Nucleus accumbens (tissue), 56 donors: ENCODE data around the gene SERPINB7.

Experiments
- DNase-seq, 56 donors: peaks; one replicate each; lab custom pipeline; 2025; lab: John Stamatoyannopoulos, UW

Gene SERPINB7

DNA sequence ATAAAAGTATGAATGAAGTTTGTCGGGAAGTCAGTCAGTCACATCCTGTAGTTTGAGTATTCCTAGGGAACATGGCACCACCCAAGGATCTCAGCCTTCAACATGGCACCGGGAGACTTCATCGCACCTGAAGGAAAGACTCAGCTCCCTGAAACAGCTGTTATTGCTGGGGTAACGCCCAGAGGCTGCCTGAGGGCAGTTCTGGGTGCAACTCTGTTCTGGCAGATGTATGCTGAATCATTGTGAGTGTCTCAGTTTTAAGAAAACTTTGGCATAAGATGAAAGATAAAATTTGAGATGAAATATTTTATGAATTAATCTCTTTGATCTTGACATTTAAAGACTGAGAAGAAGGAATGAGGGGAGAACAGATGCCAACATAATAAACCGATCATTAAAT, 62.4 kb downstream of the SERPINB7 start:
- DNase-seq = no peak

DNA sequence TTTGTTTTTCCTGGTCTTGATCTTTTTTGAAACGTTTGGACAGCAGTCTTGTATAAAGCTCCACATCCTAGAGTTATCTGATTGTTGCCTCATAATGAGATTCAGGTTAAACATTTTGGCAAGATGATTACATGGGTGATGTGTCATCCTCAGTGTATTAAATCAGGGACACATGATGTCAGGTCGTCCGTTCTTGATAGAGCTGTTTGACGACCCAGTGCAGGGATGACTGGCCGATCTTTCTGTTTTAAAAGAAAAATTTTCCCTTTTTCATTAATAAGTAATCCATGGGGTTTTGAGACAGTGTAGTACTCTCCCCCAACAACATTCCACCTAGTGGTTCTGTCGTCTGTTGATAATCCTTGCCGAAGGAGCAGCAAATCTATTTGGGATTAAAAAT, 67.8 kb downstream of the SERPINB7 start:
- DNase-seq = no peak

DNA sequence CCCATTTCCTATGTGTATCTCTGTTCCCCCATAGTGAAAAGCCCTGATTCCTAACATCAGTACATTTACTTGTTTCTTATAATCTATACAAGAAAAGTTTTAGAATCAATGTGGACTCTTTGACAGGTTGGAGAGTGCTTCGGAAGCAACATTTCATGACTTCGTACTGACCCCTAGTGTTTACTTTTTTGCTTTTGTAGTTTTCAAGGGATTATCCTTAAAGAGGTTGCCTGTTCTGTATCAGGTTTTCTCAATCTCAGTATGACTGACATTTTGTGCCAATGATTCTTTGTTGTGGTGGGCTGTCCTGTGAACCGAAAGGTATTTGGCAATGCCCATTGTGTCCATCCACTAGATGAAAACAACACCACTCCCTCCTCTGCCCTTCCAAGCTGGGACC, 69.0 kb downstream of the SERPINB7 start:
- no peak for DNase-seq

DNA sequence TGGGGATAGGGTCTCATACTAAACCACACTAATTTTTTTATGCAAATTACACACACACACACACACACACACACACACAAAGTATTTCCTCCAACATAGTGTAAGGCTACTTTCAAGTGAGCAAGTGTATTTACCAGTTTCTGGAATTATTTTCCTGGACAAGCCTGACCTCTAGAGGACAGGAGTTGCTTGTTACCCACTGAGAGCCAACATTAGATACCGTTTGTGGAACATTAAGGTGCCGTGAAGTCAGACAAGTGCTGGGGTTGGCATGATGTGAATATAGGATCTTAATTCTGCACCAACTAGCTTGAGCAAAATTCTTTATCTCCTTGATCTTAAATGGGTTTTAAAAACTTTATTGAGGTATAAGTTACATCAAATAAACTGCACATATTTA, 72.9 kb downstream of the SERPINB7 start:
- DNase-seq = no peak

DNA sequence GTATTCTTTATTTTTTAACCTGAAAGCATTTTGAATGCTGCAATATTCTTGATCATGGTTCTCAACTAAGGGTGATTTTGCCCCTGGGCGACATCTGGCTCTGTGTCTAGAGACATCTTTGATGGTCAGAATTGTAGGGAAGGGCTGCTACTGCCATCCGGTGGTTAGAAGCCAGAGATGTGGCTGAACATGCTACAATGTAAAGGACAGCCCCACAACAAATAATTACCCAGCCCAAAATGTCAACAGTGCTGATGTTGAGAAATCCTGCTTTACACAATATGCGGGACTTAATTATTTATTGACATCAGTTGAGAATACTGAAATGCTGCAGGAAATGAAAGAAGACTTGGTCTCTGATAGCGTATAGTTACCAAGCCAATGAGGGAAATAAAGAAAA, 74.8 kb downstream of the SERPINB7 start:
- DNase-seq = peak in 3 of 56 donors; percentile 0 to 14 (median 6)

DNA sequence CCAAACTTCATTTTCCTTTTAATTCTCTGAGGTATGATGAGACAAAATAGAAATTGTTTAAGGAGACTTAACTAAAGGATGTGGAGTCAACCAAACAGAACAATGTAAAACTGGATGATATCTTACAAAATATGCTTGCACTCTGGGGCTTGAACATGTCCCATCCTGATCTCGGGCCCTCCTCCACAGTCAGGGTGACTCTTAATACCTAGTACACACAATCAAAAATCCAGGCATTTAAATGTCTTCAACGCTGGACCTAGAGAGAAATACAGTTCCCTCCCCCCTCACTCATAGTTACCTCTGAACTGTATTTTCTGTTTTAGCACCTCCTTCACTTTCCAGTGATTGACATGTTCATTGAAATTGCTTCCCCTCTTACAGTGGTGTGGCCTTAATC, 75.4 kb downstream of the SERPINB7 start:
- DNase-seq = no peak
